ENCODE measurements around the gene MYEF2.

MYEF2 gene, protein sequence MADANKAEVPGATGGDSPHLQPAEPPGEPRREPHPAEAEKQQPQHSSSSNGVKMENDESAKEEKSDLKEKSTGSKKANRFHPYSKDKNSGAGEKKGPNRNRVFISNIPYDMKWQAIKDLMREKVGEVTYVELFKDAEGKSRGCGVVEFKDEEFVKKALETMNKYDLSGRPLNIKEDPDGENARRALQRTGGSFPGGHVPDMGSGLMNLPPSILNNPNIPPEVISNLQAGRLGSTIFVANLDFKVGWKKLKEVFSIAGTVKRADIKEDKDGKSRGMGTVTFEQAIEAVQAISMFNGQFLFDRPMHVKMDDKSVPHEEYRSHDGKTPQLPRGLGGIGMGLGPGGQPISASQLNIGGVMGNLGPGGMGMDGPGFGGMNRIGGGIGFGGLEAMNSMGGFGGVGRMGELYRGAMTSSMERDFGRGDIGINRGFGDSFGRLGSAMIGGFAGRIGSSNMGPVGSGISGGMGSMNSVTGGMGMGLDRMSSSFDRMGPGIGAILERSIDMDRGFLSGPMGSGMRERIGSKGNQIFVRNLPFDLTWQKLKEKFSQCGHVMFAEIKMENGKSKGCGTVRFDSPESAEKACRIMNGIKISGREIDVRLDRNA

DNA sequence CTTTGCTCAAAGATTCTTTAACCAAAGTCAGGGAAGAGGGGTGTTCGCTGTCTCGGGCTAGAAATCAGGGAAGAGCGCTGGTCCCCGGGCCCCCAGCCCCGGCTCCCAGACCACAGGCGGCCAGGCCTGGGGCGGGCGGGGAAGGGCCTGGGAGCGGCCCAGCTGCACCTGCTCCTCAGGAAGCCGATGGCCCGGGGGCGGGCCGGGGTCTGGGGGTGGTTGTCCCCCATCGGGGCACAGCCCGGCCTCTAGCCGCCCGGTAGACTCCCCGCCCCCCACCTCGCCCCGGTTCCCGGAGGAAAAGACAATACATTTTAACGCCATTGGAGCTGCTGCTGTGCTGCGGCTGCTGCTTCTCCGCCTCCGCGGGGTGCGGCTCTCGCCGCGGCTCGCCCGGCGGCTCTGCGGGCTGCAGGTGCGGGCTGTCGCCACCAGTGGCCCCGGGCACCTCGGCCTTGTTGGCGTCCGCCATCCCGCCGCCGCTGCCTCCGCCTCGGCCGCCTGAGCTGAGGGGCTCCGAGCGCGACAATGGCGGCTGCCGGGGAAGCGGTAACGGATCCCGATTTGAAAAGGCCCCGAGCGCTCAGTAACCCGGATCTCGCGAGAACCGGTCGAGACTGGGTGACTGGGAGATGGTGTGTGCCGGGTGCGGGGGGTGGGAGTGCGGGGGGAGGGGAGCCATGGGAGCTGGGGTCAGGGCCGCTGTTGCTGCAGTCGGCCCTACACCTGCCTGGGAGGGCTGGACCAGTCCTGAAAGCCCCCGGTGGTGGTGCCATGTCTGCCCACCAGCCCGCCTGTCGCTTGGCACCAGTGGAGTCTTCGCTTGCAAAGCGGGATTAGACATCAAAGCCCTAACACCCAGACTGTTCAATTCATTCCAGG is at the start of gene MYEF2:
TSS of gene MYEF2 (minus strand) at position 530 of the 882 bp plus-strand sequence. CDS start at position 472, 58 bp downstream.
- DNase-seq, result peak; percentile 42

DNA sequence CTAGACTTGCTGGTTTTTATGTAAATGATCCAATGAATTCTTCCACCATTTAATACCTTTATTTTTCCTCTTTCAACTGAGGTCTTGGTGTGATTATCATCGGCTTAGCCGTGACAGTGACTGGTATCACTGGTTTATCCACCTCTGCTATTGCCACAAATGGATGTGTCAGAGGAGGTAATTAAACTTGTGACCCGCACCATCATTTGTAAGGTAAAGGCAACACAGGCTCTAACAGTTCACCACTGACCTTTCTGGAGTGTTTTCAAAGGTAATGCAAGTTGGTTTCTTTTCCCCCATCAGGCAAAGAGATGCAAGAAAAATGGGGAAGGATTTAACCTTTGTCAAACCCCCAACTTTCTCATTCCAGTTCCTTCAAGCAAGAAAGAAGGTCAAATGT is 47.7 kb upstream of the MYEF2 start:
- DNase-seq, result no peak

DNA sequence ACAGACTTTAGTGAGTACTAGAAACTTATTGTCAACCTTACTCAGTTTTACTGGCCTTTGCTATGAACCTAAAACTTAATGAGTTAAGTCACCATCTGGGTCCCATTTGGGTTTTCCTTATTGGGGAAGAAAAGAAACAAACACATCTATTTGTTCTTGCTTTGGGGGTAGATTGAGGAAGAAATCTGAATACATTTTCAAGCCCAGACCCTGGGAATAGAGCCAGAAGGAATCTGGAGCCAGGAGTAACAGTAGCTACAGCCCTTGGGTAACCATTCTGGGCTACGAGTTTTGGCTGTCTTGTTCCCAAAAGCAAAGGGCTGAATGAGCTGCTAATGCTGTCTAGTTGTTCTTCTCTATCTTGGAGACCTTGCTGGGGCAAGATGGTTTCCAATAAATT is 44.5 kb upstream of the MYEF2 start:
- no peak for DNase-seq

DNA sequence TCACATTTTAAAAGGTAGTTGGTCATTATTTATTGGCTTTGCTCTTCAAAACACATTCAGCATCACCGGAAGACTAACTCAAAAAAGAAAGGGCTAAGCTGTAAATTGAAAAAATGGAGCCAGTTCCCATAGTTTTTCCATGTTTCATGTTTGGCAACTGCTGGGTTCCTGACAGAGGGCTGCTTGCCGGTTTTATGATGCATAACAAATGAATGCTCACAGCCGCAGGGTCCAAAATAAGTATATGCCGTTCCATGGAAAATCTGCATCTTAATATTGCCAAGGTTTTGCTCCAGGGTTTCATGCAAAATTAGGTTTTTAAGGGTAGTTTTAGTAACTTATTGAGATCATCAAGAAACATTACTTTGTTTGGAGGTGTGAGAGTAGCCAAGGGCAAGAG is 43.8 kb upstream of the MYEF2 start:
- DNase-seq, result no peak

DNA sequence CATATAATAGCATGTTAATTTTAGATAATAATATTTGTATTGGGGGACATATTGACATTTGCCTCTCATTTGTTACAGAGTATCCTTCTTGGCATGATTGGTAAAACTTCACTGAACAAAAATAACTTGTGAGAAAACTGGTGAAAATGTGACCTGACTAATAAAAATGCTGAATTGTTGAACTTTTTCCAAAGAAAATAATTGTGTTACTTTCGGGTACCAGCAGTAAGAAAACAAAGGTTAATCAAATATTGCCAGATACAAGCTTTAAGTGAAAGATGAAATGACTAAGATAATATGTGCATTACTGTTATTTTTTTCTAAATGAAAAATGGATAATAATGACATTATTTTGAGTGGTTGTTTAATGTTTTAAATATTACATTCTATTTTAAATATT is 43.2 kb upstream of the MYEF2 start:
- DNase-seq, result no peak

DNA sequence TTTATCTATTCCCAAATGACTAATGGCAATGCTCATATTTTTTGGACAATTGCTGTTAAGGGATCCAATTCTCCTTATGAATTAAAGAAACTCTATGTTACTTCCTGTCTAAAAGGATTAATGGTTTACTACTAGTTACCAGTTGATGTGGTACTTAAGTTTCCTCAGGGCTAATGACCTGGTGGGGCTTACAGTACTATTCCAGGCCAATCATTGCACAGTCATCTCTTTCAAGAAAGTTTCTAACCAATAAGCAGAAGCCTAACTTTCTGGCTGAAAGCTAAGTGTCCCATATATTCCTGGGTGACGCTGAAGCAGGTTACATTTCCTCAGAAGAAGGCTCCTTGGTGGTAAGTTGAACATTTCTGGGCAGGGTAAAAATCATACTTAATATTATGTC is 27.9 kb upstream of the MYEF2 start, which contains the start of gene SLC12A1:
TSS of gene SLC12A1 (plus strand) at position 322 of the 400 bp plus-strand sequence. CDS start 1,418 bp downstream, outside the sequence.
- DNase-seq, result no peak

DNA sequence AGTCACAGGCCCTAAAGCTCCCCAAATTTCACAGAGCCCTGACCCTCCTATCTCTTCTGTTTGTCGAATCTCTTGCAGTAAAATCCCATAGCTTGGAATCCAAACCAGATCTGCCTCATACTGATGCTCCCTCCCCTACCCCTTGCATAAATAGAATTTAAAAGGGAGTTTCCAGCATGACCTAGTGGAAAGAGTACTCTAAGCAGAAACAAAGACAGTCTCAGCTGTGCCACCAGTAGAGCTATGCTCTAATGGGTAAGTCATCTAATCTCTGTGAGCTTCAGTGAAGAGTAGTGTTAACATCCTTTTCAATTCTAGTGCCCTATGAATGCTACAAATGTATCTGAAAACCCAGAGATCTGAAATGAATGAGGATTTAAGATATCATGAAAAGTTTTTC is 24.0 kb upstream of the MYEF2 start:
- no peak for DNase-seq

DNA sequence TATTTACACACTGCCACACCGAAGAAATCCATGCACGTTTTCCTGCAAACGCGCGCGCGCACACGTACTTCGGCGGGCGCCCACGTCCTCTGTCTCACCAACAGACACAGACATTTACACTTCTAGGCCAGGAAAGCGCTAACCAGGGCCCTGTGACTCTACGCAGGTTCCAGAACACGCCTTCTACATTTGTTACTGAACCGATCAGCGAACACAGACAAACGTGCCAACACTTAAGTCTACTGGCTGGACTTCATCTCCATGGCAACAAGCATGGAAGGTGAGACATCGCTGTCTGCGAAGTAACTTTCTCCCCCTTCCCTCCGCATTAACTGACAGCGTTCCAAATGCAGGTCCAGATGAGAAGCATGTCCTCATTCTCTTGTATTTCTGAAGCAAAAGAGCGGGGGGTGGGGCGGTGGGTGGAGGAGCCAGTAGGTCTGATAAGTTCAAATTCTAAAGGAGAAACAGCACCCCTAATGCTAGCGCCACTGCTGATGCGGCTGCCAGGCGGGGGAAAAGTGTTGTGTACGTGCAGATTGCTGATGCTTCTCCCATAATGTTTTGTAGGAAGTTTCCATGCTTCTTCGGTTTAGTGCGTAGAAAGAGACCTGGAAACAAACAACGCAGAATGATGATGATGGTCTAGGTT is 13.6 kb upstream of the MYEF2 start, which contains the start of gene CTXN2:
TSS of gene CTXN2 (plus strand) at position 92 of the 652 bp plus-strand sequence. CDS start 9,636 bp downstream, outside the sequence.
- peak; percentile 69 for DNase-seq

DNA sequence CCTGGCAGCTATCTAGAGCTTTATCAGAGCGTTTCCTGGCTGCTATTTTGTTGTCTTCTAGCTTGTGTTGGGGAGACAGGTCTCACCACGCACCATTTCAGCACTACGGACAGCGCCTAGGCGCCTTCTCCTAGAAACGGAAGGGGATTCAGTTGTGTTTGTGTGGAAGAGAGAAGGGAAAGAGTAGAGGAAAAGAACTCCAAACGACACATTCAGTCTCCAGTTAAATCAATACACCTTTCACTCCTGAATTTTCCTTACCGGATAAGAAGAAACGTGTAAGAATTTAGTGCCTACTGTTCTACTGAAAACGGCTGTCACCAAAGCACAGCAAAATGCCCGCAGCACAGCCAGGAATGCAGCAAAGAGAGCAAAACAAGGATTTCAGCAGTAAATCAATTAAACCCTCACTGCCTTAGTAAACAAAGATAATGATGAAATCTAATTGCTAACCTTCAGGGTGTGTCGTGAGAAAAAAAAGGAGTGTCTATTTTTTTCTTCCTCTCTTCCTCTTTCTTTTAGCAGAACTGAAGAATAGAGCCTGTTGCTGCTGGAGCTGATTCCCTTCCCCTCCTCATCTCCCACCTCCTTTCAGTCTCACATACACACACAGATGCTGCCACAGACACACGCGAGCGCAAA is 13.0 kb upstream of the MYEF2 start:
- no peak for DNase-seq

DNA sequence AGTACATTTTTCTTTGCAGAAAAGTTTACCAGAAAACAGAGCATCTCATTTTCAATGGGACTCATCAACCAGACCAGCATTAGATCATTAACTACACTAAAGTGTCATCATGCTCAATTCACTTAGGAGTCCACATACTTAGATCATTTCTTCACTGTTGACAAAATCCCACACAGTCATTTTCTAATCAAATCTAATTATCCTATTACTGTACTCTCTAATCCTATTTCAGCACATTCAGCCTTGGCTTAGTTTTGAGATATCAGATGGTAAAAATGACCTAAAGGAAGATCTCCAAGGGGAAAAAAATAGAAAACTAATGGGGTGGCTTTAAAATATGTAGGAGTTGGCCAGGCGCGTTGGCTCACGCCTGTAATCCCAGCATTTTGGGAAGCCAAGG is 8.2 kb upstream of the MYEF2 start:
- no peak for DNase-seq

DNA sequence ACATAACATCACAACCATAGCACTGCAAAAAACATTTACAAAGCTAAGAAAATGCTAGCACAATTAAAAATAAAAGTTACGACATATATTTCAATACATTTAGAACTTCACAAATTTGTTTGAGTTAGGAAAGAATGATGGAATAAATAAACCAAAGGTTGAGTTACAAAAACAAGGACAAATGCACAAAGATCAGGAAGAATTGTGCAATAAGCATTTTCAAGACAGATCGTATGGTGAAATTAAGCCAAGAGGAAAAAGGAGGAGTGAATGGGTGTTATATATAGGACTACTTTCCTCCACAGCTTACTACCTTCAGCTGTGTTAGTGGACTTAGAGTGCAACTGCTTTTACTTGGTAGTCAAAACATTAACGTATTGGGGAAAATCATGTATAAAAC is 7.4 kb upstream of the MYEF2 start:
- DNase-seq, result no peak

DNA sequence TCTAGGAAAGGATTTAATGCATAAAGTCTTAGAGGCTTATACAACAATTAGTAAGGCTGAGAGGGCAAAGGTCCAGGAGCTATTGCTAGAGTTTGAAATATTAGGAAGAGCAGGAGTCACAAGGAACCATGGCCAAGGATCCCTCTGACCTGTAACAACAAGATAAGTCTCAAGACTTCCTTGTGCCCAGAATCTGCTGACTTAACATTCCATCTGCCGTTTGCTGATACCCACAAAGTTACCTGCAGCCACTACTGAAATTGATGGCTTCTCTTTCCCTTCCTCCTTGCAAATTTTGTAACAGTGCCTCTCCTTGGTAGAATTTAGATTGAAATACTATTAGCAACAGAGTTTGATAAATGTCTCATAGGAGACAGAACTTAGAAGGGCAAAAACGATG is 4.7 kb upstream of the MYEF2 start:
- no peak for DNase-seq

DNA sequence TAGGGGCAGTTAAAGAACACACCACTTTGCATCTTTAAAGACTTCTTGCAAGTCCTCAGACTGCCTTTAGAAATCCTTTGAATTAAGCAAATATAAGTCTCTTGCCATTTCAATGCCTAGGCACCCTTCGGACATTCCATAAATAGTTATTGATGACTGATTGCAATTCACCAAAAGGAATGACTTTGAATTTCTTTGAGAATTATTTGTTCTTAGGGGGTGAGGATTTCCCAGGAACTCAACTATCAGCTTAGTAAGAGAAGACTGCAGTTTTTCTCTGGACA is 495 bp upstream of the MYEF2 start:
- DNase-seq, result no peak

DNA sequence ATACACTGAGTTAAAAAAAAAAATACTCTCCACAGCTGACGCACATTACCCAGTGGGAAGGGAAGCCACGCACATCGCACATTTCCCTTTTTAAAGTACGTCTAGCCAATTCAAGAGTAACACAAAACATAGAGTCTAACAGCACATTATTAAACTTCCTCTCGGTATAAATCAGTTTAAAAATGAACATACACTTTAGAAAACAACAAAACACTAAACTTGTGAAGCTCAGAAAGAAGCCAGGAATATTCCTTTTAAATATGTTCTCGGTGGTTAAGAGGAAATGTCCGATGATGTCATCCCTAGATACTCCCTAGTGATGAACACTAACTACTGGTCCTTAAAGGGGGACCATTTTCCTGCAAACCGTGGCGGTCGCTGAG is 721 bp downstream of the MYEF2 start:
- DNase-seq, result no peak

DNA sequence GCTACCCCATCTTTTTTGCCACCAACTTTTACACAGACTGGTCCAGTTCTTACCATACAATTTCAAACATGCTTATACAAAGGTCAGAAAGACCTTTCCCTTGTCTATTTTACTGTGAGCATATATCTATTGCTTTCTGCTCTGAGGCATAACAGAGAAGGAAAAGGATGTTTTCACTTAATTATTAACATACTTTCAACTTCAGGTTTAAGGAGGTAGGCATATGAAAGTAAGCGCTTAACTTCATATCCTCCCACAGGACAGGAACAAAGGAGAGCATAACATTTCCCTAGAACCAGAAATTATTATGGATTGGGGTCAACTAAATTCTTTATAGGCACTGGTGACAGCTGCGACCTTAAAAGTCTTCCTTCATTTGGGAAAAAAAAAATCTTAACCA is 1.1 kb downstream of the MYEF2 start:
- no peak for DNase-seq

DNA sequence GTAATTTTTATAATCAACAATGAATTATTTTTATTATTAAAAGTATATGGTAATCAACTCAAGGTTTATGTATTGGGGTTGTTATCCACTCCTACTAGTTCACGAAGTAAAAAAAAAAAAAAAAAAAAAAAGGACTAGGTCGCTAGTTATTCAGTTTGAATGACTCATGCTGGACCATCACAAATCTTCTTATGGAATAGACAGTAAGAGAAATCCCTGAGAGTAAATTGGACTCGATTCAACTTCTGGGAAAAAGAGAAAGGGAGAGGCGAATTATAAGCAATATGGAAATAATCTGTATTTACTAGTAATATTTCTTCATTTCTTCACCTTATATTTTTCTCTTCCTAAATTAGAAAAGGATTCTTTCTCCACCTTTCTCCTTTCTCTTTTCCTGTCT is 2.0 kb downstream of the MYEF2 start:
- DNase-seq, result no peak

DNA sequence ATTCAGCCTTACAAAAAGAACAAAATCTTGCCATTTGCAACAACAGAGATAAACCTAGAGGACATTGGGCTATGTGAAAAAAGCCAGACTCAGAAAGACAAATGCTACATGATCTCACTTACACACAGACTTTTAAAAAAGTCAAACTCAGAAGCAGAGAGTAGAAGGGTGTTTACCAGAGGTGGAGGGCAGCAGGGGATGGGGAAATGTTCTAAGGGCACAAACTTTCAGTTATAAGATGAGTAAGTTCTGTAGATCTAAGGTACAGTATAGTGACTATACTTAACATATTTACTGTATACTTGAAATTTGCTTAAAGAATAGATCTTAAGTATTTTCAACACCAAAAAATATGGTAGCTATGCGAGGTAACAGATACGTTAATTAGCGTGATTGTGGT is 3.0 kb downstream of the MYEF2 start:
- no peak for DNase-seq

DNA sequence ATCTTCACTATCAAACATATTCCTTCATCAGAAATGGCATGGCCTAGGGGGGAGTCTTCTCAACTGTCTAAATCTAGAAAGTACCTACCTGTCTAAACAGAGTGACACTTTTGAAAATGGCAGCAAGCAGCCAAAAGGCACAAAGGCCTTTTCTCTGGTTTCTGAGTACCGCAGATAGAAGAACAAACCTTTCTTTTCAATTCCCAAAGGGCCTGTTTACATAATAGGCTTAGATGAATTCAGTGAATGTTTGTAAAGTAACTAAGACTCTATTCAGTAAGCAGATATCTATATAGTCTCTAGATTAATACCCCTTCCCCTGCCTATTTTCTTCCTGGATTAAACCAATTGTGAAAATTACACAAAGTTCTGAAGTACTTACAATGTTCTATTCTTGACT is 7.1 kb downstream of the MYEF2 start:
- no peak for DNase-seq

DNA sequence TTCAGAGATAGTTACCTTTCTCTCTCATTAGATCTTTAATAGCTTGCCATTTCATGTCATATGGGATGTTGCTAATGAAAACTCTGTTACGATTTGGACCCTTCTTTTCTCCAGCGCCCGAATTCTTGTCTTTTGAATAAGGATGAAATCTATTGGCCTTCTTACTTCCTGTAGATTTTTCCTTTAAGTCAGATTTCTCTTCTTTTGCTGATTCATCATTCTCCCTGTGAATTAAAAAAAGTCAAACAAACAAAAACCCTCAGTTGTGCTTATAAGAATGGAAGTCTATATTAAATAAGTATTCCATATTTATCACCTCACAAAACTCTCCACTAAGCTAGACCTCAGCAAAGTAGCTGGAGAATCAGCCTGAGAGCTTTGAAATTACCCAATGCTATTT is 9.5 kb downstream of the MYEF2 start:
- DNase-seq, result no peak

DNA sequence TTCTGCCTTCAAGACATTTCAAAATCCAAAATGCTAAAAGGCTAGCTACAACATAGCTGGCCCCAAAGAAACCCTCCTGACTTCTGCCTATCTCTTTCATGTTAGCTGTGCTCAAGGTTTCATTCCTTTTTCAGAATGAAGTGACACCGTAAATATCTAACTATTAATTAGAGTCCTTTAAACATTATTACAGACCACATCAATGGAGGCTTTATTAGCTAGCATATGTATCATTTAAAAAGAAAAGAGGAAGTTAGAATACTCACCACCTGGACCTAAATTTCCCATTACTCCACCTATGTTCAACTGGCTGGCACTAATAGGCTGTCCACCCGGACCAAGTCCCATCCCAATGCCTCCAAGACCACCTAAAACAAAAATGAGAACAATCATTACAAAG is 24.6 kb downstream of the MYEF2 start:
- DNase-seq, result no peak

DNA sequence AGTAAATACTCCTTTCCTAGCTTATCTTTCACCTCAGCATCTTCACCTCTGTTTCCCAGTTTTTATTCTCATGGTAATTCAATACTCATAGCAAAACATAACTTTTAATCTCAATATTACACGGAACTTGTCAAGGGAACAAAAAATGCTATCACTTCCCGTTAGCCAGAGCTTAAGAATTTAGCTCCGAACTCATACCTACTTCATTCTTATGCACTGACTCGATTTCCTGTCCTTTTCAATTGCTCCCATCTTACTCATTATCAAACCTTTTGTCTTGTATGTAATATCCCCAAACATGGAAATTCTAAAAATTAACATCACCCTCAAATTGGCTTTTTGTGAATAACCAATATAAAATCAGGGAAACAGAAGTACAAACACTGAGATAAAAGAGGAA is 28.2 kb downstream of the MYEF2 start:
- no peak for DNase-seq

DNA sequence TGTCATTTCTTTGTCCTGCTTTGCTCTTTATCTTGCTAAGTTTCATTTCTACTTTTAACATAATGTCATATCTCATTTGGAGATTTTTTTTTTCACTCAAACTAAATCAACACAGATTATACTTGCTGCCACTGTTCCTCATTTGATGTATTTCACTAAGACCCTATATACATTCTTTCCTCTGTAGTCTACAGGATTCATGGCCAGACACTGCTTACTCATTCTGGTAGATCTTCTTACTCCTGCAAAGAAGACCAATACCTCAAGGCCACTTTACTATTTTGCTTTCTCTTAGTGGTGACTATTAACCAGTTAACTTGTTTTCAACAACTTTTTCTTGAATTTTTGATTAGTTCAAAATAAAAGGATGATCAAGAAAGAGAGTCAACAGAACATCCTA is 30.7 kb downstream of the MYEF2 start:
- no peak for DNase-seq

DNA sequence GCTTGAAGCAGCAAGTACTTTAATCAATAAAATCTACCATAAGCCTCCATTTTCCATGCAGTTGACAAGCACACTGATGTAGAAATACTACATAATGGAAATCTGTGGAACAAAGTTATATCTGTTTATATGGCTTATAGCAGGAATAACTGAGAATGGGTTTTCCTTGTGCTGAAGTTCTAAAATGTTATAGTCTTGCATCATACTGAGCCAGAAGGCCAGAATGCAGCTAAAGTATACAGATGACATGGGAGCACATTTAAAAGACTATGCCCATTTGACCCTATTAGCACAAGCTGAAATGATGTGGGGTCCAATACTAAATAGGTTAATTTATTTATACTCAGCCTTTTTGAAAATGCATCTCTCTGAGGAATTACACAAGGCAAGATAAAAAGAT is 32.2 kb downstream of the MYEF2 start:
- DNase-seq, result no peak
